GM19240 (cell line): ENCODE data around the gene IL18R1.

Experiments
- DNase-seq: peaks from one replicate; pipeline ENCODE4 v3.0.0; 2011; ENCODE audit warnings: low spot score; ENCODE audit not compliant: insufficient read length

Gene IL18R1

DNA sequence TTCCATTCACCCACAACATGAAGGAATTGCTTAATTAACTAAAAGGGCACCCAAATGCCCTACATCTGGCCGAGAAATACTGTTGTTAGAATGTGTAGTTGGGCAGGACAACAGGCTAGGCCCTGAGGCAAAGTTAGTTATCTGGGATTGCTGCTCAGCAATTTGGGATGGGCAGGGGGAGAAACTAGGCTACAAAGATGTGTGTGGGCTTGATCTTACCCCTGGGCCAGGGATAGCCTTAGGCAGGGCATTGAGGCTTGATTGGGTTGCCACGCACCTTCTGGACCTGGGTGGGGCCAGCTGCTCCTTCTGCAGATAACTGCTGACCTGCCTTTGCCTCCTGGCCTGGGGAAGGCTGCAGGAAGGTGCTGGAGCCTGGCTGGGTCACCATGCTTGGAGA, 76.8 kb downstream of the IL18R1 start:
- DNase-seq, result no peak

DNA sequence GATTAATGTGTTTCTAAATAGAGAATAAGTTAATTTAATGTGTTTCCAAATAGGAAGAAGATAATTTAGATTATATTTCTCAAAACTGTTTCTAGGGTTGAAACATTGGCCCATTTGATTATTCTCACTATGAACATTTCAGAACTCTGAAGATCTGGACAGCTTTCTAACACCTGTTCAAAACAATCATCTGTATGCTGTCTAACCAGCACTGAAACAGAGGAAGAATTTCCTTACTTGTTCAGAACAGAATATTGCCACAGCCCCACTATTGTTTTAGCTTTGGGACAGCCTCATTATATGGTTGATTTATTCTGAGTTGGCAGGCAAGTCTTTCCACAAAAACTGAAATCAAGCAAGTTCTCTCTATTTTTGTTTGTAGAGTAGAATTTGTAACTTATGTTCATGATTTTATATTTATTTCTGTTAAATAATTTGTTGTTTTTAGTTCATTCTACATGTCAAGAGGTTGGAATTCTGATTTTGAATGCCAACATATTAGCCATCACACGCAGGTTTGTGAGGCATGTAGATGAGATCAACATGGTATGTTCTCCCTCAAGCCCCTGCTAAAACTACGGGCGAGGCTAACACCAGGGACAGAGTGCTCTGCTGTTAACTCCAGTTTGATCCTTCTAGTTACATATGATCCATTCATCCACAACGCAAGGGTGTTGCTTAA, 78.5 kb downstream of the IL18R1 start:
- no peak for DNase-seq

DNA sequence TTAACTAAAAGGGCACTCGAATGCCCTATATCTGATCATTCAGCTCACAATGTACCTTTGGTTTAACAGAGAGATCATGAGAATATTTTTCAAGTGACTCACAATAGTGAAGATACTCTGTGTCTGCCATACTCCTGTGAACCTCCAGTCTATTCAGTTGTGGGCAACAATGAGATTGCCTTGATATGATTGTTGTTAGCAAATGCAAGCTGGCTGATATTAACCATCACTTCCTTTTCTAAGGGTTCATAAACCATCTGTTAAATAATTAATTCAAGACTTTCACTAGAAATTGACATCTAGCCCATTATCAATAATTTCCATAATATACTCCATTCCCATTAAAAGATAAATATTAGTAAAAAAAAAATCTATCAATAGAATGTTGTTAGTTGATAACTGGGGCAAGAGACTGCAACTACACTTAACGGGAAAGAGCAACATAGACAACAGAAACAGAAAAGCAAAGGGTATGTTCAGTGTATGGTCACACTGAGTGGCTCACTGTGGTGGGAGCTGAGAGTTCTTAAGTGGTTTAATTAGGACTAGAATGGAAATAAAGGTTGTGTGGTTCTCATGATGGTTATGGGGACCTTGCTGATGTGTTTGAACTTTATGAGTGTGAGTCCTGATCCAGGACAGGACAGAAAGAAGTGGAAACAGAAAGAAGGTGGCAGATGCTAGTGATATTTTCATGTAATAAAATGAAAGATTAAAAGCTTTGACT, 79.2 kb downstream of the IL18R1 start:
- DNase-seq, result no peak

DNA sequence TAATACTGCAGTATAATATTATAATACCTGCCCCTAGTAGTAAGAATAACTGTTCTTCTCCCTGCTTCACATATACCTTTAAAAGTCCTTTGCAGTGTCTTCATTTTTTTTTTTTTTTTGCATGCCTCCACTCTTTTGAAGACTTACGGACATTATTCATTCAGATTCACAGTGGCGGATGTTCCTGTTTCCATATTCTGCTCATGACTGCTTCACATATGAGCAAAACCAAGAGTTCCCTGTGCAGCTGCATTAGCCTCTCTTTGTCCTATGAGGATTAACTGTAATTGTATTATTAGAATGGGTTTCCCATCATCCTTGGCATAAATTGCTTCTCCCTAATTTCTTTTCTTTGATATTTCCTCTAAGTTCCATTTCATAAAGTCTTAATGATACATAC, 80.1 kb downstream of the IL18R1 start:
- DNase-seq, result no peak

DNA sequence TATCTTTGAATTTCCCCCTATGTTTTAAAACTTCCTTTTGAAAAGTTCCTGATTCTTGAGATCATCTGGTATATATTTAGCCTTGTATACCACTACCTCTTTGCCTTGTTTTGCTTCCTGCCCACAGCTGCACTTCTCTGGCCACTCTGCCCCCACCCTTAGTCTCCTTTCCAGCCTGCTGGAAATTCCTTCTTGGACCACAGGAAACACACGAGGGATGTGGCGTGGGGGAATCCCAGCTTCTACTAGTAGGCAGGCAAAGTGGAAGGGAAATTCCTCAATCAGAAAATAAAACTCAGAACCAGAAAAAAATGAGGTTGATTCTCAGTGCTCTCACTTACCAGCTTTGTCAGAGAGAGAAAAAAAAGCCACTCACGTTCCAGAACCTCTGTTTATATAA, 80.7 kb downstream of the IL18R1 start:
- DNase-seq, result no peak

DNA sequence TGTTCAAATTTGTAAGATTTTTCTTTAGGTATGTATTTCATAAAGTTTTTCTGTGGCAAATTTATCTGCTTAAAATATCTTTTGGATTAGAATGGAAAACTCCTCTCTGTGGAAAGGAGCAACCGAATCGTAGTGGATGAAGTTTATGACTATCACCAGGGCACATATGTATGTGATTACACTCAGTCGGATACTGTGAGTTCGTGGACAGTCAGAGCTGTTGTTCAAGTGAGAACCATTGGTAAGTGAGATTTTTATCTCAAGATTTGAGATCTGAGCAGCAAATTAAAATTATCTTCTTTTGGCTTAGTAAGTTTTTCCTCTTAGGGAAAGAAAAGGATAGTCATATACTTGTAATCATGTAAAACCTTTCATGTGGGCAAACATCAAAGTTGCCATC, 81.5 kb downstream of the IL18R1 start:
- no peak for DNase-seq

DNA sequence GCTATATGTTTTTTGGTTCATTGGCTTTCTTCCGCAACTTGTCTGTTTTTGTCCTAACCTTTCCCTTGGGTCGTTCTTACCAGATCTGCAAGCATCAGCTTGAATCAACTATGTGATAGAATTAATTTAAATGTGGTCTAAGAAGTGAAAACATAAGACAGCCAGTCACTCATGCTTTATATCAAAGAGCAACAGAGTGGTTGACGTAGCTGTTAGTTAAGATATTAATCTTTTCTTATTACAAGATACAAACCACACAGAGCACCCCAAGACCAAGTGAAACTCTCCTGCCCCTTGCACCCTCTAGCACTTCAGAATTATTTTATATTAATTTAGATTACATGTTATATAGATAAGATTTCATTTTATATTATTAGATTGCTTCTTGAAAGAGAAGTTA, 82.5 kb downstream of the IL18R1 start:
- no peak for DNase-seq

DNA sequence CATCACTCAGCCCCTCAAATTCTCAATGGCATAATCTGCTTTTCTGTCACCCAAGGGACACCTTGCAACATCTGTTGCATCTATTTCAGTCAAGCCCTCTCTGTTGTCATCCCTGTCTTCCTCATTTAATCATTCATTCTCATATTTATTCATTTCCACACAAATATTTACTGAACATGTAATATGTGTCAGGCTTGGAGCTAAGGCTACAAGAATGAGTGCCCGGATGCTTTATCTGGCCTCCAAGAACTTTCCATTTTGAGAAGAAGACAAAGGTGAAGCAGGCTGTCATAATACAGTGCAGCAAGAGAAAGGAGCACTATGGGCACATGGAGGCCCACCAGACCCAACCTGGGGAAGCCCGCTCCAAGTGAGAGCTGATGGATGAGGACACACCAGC, 83.0 kb downstream of the IL18R1 start:
- DNase-seq, result no peak

DNA sequence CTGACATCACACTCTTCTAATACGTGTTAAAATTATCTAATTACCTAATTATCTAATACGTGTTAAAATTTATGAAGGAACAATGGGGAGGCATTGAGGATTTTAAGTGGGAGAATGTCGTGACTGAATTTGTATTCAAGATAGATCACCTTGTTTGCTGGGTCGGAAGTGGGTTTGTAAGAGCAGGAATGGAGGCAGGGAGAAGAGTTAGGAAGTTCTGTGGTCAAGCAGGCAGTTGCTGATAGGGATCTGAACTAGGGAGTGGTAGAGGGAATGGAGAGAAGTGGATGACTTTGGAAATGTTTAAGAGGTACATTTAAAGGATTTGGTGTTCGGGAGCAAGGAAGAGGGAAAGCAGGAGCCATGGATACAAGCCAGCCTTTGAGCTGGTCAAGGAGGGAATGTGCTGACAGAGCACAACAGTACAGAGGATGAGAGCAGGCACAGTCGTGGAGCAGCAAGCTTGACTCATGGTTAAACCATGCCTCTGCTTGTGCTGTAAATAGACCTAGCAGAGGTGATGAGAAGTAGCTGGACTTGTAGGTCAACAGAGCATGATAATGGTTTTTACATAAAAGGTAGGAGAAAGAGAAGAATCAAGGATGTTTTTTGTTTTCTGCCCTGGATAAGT, 83.6 kb downstream of the IL18R1 start:
- DNase-seq, result no peak

DNA sequence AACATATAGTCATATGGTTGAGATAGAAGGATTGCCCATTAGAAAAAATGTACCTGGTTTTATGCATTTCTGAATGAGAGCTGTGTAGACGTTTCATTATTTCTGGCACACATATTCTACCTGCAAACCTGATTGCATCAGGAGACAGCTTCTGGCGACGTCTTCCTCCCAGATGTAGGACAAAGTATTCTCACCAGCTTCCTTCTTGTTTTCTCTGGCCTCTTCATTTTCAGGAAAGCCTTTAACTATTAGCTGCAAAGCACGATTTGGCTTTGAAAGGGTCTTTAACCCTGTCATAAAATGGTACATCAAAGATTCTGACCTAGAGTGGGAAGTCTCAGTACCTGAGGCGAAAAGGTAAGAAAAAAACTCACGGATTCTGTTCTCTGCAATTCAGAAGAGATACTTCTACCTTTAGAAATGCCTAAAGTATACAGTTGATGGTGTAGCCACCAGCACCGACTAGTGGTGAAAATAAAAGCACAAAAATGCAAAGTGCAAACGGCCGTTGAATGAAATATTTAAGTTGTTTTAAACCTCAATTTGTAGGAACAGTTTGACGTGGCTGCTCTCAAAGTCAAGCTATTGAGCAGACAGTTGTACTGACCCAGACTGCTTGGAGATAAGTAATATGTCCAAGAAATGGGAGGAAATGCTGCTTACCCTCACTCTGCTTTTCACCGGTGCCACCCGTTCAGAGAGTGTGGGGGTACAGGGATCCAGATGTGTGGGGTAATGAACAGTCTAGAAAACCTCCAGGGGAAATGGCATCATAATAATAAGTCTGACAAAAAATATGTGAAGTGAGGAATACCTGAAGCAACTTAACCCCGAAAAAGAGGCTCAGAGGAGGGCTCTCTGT, 87.6 kb downstream of the IL18R1 start:
- no peak for DNase-seq

DNA sequence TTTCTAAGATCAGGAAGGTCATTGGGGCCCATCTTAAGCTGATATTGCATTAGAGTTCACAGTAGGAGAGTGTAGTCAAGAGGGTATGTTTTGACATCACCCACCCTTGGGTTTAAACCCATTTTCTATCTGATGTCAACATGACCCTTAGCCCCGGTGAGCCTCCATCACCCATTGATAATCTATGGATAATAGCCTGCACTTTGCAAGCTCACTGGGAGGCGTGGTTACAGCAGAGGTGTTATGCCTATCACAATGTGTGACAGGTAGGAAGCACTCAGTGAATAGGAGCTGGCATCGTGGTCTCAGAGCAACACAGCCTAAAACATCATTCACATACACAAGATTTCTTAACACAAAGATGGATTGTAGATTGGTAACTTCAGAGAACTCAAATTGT, 88.6 kb downstream of the IL18R1 start:
- DNase-seq, result no peak

DNA sequence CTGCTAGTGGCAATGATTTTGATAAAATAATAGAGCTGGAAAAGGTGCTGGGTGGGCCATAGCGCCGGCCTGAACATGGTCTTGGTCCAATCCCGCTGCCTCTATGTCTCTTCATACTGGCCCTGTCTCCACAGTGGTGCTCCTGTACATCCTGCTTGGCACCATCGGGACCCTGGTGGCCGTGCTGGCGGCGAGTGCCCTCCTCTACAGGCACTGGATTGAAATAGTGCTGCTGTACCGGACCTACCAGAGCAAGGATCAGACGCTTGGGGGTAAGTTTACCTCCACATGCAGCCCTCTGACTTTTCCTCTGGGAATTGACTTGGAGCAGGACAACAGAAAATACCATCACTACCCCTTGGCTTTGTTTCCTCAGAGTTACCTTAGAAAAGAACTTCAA, 91.3 kb downstream of the IL18R1 start:
- no peak for DNase-seq
